GM23338 (cell line): ENCODE data around the gene OR5H2.

Source experiments
- CREB1 ChIP-seq: fragments of 250-450 bp; sonication (Bioruptor Pico); IDR thresholded peaks from 2 replicates; pipeline ENCODE4 v1.5.0; 2020; ENCODE audit warnings: low read depth, mild to moderate bottlenecking, moderate library complexity
- EZH2 ChIP-seq: fragments of 200-600 bp; sonication (generic); IDR thresholded peaks from one replicate; pipeline ENCODE4 v1.8.0; 2017; ENCODE audit warnings: antibody characterized with exemption, mild to moderate bottlenecking, low read depth; ENCODE audit not compliant: unreplicated experiment
- EZH2phosphoT487 ChIP-seq: fragments of 200-600 bp; sonication (generic); IDR thresholded peaks from one replicate; pipeline ENCODE4 v1.8.1; 2018; ENCODE audit warnings: antibody characterized with exemption; ENCODE audit not compliant: unreplicated experiment
- JUNB ChIP-seq: IDR thresholded peaks from one replicate; pipeline ENCODE4 v1.6.1; 2016; ENCODE audit warnings: antibody characterized with exemption; ENCODE audit not compliant: unreplicated experiment
- POLR2AphosphoS5 ChIP-seq: IDR thresholded peaks from 2 replicates; pipeline ENCODE4 v1.6.1; 2016; ENCODE audit warnings: antibody characterized with exemption, low read depth
- STAT1 ChIP-seq: IDR thresholded peaks from one replicate; pipeline ENCODE4 v1.6.1; 2016; ENCODE audit warnings: antibody characterized with exemption; ENCODE audit not compliant: unreplicated experiment
- TF ChIP-seq, protein P1 (sequence below), 2 experiments: fragments of 200-600 bp in 1 of 2; sonication (generic) in 1 of 2; conservative IDR thresholded peaks; 2 replicates each; pipeline versions ENCODE4 v1.5.1 to v1.6.1; 2016 to 2017; ENCODE audit warnings: antibody characterized with exemption in 2 of 2, low read depth in 2 of 2, mild to moderate bottlenecking in 2 of 2, moderate library complexity in 1 of 2
- TF ChIP-seq, protein P2 (sequence below): IDR thresholded peaks from one replicate; pipeline ENCODE4 v1.6.1; 2018; ENCODE audit warnings: antibody characterized with exemption; ENCODE audit not compliant: unreplicated experiment
- TF ChIP-seq, protein P3 (sequence below): fragments of 250-450 bp; sonication (Bioruptor Pico); IDR thresholded peaks from 2 replicates; pipeline ENCODE4 v1.5.0; 2020; ENCODE audit warnings: mild to moderate bottlenecking, moderate library complexity

DNA sequence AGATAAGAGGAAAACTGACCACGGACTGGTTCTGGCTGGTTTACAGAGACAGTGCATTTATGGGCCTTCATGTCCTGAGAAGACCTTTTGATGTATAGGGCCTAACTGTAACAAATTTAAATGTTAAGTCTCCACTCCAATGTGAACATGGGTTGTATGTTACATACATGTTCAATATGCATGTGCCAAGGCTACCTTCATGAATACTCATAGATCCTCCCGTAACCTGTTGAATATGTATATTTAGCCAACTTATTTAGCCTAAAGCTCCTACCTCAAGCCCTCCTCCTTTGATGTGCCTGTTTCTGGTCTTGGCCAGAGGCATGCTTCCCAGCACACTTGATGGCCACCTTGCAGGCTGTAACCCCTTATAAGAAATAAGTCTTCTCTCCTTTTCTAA, at the start of gene OR5H2:
- TF ChIP-seq, protein P1, sequence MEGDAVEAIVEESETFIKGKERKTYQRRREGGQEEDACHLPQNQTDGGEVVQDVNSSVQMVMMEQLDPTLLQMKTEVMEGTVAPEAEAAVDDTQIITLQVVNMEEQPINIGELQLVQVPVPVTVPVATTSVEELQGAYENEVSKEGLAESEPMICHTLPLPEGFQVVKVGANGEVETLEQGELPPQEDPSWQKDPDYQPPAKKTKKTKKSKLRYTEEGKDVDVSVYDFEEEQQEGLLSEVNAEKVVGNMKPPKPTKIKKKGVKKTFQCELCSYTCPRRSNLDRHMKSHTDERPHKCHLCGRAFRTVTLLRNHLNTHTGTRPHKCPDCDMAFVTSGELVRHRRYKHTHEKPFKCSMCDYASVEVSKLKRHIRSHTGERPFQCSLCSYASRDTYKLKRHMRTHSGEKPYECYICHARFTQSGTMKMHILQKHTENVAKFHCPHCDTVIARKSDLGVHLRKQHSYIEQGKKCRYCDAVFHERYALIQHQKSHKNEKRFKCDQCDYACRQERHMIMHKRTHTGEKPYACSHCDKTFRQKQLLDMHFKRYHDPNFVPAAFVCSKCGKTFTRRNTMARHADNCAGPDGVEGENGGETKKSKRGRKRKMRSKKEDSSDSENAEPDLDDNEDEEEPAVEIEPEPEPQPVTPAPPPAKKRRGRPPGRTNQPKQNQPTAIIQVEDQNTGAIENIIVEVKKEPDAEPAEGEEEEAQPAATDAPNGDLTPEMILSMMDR (conservative IDR thresholded peaks at IDR 0.05; ENCODE audit: low read depth in 2 of 2): no peak
- TF ChIP-seq POLR2AphosphoS5 (no peak), EZH2phosphoT487 (no peak), EZH2 (no peak), CREB1 (no peak), STAT1 (no peak), JUNB (no peak)
- TF ChIP-seq, protein P2, sequence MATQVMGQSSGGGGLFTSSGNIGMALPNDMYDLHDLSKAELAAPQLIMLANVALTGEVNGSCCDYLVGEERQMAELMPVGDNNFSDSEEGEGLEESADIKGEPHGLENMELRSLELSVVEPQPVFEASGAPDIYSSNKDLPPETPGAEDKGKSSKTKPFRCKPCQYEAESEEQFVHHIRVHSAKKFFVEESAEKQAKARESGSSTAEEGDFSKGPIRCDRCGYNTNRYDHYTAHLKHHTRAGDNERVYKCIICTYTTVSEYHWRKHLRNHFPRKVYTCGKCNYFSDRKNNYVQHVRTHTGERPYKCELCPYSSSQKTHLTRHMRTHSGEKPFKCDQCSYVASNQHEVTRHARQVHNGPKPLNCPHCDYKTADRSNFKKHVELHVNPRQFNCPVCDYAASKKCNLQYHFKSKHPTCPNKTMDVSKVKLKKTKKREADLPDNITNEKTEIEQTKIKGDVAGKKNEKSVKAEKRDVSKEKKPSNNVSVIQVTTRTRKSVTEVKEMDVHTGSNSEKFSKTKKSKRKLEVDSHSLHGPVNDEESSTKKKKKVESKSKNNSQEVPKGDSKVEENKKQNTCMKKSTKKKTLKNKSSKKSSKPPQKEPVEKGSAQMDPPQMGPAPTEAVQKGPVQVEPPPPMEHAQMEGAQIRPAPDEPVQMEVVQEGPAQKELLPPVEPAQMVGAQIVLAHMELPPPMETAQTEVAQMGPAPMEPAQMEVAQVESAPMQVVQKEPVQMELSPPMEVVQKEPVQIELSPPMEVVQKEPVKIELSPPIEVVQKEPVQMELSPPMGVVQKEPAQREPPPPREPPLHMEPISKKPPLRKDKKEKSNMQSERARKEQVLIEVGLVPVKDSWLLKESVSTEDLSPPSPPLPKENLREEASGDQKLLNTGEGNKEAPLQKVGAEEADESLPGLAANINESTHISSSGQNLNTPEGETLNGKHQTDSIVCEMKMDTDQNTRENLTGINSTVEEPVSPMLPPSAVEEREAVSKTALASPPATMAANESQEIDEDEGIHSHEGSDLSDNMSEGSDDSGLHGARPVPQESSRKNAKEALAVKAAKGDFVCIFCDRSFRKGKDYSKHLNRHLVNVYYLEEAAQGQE: no peak
- TF ChIP-seq, protein P3, sequence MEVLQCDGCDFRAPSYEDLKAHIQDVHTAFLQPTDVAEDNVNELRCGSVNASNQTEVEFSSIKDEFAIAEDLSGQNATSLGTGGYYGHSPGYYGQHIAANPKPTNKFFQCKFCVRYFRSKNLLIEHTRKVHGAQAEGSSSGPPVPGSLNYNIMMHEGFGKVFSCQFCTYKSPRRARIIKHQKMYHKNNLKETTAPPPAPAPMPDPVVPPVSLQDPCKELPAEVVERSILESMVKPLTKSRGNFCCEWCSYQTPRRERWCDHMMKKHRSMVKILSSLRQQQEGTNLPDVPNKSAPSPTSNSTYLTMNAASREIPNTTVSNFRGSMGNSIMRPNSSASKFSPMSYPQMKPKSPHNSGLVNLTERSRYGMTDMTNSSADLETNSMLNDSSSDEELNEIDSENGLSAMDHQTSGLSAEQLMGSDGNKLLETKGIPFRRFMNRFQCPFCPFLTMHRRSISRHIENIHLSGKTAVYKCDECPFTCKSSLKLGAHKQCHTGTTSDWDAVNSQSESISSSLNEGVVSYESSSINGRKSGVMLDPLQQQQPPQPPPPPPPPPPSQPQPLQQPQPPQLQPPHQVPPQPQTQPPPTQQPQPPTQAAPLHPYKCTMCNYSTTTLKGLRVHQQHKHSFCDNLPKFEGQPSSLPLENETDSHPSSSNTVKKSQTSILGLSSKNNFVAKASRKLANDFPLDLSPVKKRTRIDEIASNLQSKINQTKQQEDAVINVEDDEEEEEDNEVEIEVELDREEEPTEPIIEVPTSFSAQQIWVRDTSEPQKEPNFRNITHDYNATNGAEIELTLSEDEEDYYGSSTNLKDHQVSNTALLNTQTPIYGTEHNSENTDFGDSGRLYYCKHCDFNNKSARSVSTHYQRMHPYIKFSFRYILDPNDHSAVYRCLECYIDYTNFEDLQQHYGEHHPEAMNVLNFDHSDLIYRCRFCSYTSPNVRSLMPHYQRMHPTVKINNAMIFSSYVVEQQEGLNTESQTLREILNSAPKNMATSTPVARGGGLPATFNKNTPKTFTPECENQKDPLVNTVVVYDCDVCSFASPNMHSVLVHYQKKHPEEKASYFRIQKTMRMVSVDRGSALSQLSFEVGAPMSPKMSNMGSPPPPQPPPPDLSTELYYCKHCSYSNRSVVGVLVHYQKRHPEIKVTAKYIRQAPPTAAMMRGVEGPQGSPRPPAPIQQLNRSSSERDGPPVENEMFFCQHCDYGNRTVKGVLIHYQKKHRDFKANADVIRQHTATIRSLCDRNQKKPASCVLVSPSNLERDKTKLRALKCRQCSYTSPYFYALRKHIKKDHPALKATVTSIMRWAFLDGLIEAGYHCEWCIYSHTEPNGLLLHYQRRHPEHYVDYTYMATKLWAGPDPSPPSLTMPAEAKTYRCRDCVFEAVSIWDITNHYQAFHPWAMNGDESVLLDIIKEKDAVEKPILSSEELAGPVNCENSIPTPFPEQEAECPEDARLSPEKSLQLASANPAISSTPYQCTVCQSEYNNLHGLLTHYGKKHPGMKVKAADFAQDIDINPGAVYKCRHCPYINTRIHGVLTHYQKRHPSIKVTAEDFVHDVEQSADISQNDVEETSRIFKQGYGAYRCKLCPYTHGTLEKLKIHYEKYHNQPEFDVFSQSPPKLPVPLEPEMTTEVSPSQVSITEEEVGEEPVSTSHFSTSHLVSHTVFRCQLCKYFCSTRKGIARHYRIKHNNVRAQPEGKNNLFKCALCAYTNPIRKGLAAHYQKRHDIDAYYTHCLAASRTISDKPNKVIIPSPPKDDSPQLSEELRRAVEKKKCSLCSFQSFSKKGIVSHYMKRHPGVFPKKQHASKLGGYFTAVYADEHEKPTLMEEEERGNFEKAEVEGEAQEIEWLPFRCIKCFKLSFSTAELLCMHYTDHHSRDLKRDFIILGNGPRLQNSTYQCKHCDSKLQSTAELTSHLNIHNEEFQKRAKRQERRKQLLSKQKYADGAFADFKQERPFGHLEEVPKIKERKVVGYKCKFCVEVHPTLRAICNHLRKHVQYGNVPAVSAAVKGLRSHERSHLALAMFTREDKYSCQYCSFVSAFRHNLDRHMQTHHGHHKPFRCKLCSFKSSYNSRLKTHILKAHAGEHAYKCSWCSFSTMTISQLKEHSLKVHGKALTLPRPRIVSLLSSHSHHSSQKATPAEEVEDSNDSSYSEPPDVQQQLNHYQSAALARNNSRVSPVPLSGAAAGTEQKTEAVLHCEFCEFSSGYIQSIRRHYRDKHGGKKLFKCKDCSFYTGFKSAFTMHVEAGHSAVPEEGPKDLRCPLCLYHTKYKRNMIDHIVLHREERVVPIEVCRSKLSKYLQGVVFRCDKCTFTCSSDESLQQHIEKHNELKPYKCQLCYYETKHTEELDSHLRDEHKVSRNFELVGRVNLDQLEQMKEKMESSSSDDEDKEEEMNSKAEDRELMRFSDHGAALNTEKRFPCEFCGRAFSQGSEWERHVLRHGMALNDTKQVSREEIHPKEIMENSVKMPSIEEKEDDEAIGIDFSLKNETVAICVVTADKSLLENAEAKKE: no peak
